ENCODE results near the gene APCDD1L.

The APCDD1L gene

GRCh38 chr20:58492074-58492718 is 23.0 kb downstream of the APCDD1L start:
- no peak for DNase-seq (ENCODE audit: low spot score)

GRCh38 chr20:58486207-58486606 is 29.0 kb downstream of the APCDD1L start:
- DNase-seq (ENCODE audit: low spot score) = no peak

- DNase-seq (ENCODE audit: low spot score) = no peak
Observed at GRCh38 chr20:58485393-58485792, 29.8 kb downstream of the APCDD1L start.

GRCh38 chr20:58483470-58483869 is 31.7 kb downstream of the APCDD1L start:
- DNase-seq (ENCODE audit: low spot score) = no peak

- no peak for DNase-seq (ENCODE audit: low spot score)
Observed at GRCh38 chr20:58483051-58483450, 32.1 kb downstream of the APCDD1L start.

GRCh38 chr20:58482416-58482815 is 32.8 kb downstream of the APCDD1L start:
- DNase-seq (ENCODE audit: low spot score) = no peak

- DNase-seq (ENCODE audit: low spot score) = no peak
Observed at GRCh38 chr20:58481481-58482021, 33.6 kb downstream of the APCDD1L start.

- DNase-seq (ENCODE audit: low spot score) = no peak
Observed at GRCh38 chr20:58480551-58481336, 34.5 kb downstream of the APCDD1L start.

- DNase-seq (ENCODE audit: low spot score) = no peak
Observed at GRCh38 chr20:58479726-58480440, 35.3 kb downstream of the APCDD1L start.

- DNase-seq (ENCODE audit: low spot score) = no peak
Observed at GRCh38 chr20:58478141-58478805, 36.9 kb downstream of the APCDD1L start.

GRCh38 chr20:58475466-58475865 is 39.7 kb downstream of the APCDD1L start:
- no peak for DNase-seq (ENCODE audit: low spot score)

GRCh38 chr20:58473453-58474425 is 41.5 kb downstream of the APCDD1L start:
- no peak for DNase-seq (ENCODE audit: low spot score)

GRCh38 chr20:58472273-58473018 is 42.8 kb downstream of the APCDD1L start:
- DNase-seq (ENCODE audit: low spot score) = no peak

- DNase-seq (ENCODE audit: low spot score) = peak; percentile 100
Observed at GRCh38 chr20:58471193-58472164, 43.7 kb downstream of the APCDD1L start.

GRCh38 chr20:58470336-58471192 is 44.6 kb downstream of the APCDD1L start:
- DNase-seq (ENCODE audit: low spot score) = no peak

GRCh38 chr20:58469616-58470015 is 45.6 kb downstream of the APCDD1L start:
- no peak for DNase-seq (ENCODE audit: low spot score)
